GM23338 (cell line): Measurements from ENCODE around the gene GRK3. TPM values are rescaled to one million over a fixed set of nuclear protein-coding genes. Genes with fewer than 3 reads are reported as not detected.

ENCODE experiments used
- ATAC-seq: fragments of 200-7000 bp; cut with Tn5 transposase; 3 replicates; pipeline ENCODE4 v1.9.1; 2020
- DNase-seq: peaks from one replicate; pipeline ENCODE4 v3.0.0-alpha.2; 2015; ENCODE audit warnings: low spot score
- H2AFZ ChIP-seq: fragments of 200-600 bp; sonication (generic); 2 replicates; pipeline ENCODE4 v1.8.0; 2016; ENCODE audit warnings: antibody characterized with exemption, mild to moderate bottlenecking, moderate library complexity
- H3F3A ChIP-seq: fragments of 200-600 bp; sonication (generic); replicated peaks from 2 replicates; pipeline ENCODE4 v1.8.0; 2017; ENCODE audit warnings: antibody characterized with exemption, mixed run types, low read depth
- H3K27ac ChIP-seq: fragments of 200-600 bp; sonication (generic); 2 replicates; pipeline ENCODE4 v1.6.1; 2016; ENCODE audit warnings: low read depth
- H3K27me3 ChIP-seq: fragments of 200-600 bp; sonication (generic); 2 replicates; pipeline ENCODE4 v1.8.0; 2016; ENCODE audit warnings: mild to moderate bottlenecking, mixed run types, moderate library complexity; ENCODE audit not compliant: insufficient read depth
- H3K36me3 ChIP-seq: fragments of 200-600 bp; sonication (generic); 2 replicates; pipeline ENCODE4 v1.8.0; 2016; ENCODE audit warnings: mild to moderate bottlenecking; ENCODE audit not compliant: insufficient read depth
- H3K4me1 ChIP-seq: fragments of 200-600 bp; sonication (generic); 2 replicates; pipeline ENCODE4 v1.8.0; 2016; ENCODE audit warnings: mild to moderate bottlenecking, moderate library complexity; ENCODE audit not compliant: insufficient read depth
- H3K4me2 ChIP-seq: fragments of 200-600 bp; sonication (generic); 2 replicates; pipeline ENCODE4 v1.7.1; 2017; ENCODE audit warnings: mixed run types
- H3K4me3 ChIP-seq: fragments of 200-600 bp; sonication (generic); 2 replicates; pipeline ENCODE4 v1.6.1; 2016; ENCODE audit warnings: mixed run types
- H3K79me2 ChIP-seq: fragments of 200-600 bp; sonication (generic); replicated peaks from 2 replicates; pipeline ENCODE4 v1.8.0; 2017; ENCODE audit warnings: mild to moderate bottlenecking; ENCODE audit not compliant: insufficient read depth
- H3K9me2 ChIP-seq: fragments of 200-600 bp; sonication (generic); 2 replicates; pipeline ENCODE4 v1.8.0; 2017; ENCODE audit not compliant: insufficient read depth
- H4K20me1 ChIP-seq: fragments of 200-600 bp; sonication (generic); replicated peaks from 2 replicates; pipeline ENCODE4 v1.8.0; 2017; ENCODE audit warnings: mild to moderate bottlenecking; ENCODE audit not compliant: insufficient read depth
- H3K27ac Mint-ChIP-seq: 2 replicates; pipeline ENCODE4 v1.8.0; 2020; ENCODE audit warnings: inconsistent platforms, mild to moderate bottlenecking, moderate library complexity, mixed read lengths
- H3K27me3 Mint-ChIP-seq: 3 replicates; pipeline ENCODE4 v1.8.0; 2022; ENCODE audit warnings: low read depth, mild to moderate bottlenecking, moderate library complexity, mixed read lengths, inconsistent platforms; ENCODE audit not compliant: insufficient read depth, poor library complexity
- H3K36me3 Mint-ChIP-seq: 3 replicates; pipeline ENCODE4 v1.8.0; 2021; ENCODE audit warnings: low read depth, mild to moderate bottlenecking, inconsistent platforms, moderate library complexity, mixed read lengths
- H3K4me1 Mint-ChIP-seq: 3 replicates; pipeline ENCODE4 v1.8.0; 2020; ENCODE audit warnings: mild to moderate bottlenecking, inconsistent platforms, mixed read lengths
- H3K4me3 Mint-ChIP-seq: 3 replicates; pipeline ENCODE4 v1.8.0; 2021; ENCODE audit warnings: moderate library complexity, mild to moderate bottlenecking, inconsistent platforms, mixed read lengths
- H3K9me3 Mint-ChIP-seq: 3 replicates; pipeline ENCODE4 v1.8.0; 2020; ENCODE audit warnings: moderate library complexity, mild to moderate bottlenecking, inconsistent platforms, mixed read lengths
- CREB1 ChIP-seq: fragments of 250-450 bp; sonication (Bioruptor Pico); IDR thresholded peaks from 2 replicates; pipeline ENCODE4 v1.5.0; 2020; ENCODE audit warnings: low read depth, mild to moderate bottlenecking, moderate library complexity
- EZH2 ChIP-seq: fragments of 200-600 bp; sonication (generic); IDR thresholded peaks from one replicate; pipeline ENCODE4 v1.8.0; 2017; ENCODE audit warnings: antibody characterized with exemption, mild to moderate bottlenecking, low read depth; ENCODE audit not compliant: unreplicated experiment
- EZH2phosphoT487 ChIP-seq: fragments of 200-600 bp; sonication (generic); IDR thresholded peaks from one replicate; pipeline ENCODE4 v1.8.1; 2018; ENCODE audit warnings: antibody characterized with exemption; ENCODE audit not compliant: unreplicated experiment
- JUNB ChIP-seq: IDR thresholded peaks from one replicate; pipeline ENCODE4 v1.6.1; 2016; ENCODE audit warnings: antibody characterized with exemption; ENCODE audit not compliant: unreplicated experiment
- NANOG ChIP-seq: IDR thresholded peaks from 2 replicates; pipeline ENCODE4 v1.6.1; 2016; ENCODE audit warnings: antibody characterized with exemption, borderline replicate concordance
- STAT1 ChIP-seq: IDR thresholded peaks from one replicate; pipeline ENCODE4 v1.6.1; 2016; ENCODE audit warnings: antibody characterized with exemption; ENCODE audit not compliant: unreplicated experiment
- ZNF114 ChIP-seq: fragments of 250-450 bp; sonication (Bioruptor Pico); IDR thresholded peaks from 2 replicates; pipeline ENCODE4 v1.5.0; 2020; ENCODE audit warnings: mild to moderate bottlenecking, moderate library complexity
- ZNF331 ChIP-seq: fragments of 250-450 bp; sonication (Bioruptor Pico); IDR thresholded peaks from 2 replicates; pipeline ENCODE4 v1.5.0; 2020; ENCODE audit warnings: low read depth, mild to moderate bottlenecking, moderate library complexity
- polyA plus RNA-seq: library from polyadenylated mRNA; unstranded; fragments of >200 nt; fragmentation: Nextera tagmentation; extraction: Ambion mirVana; gene quantifications from 2 replicates; pipeline ENCODE4 v1.2.1, GENCODE V29; 2016
- total RNA-seq: library from RNA; depleted of rRNA; stranded (reverse); fragments of >200 nt; shearing (Covaris generic); gene quantifications from 2 replicates; pipeline ENCODE4 v1.2.3, GENCODE V29; 2014
- TF ChIP-seq, protein P1 (sequence below), 2 experiments: fragments of 200-600 bp in 1 of 2; sonication (generic) in 1 of 2; conservative IDR thresholded peaks; 2 replicates each; pipeline versions ENCODE4 v1.5.1 to v1.6.1; 2016 to 2017; ENCODE audit warnings: antibody characterized with exemption in 2 of 2, low read depth in 2 of 2, mild to moderate bottlenecking in 2 of 2, moderate library complexity in 1 of 2

GRK3 gene
- total and polyA plus RNA-seq, 2 experiments from 2014 or later = 6.0 to 25.3 TPM

DNA sequence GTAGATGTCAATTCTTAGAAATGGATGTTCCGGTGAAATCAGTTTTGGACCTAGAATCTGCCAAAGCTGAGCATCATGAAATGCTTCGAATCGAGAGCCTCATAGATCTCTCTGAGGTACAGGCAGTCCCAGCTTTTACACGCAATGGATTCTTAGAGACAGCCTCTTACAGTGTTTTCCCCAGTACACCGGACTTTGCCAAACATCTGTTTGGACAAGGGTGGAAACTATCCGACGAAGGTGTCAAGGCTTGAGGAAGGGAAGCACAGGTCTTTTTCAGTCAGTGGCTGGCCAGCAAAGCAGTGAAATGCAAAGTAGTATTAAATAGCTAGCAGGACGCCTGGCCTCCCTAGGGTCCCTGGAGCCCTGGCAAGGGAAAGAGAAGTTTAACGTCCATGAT, 4.9 kb downstream of the GRK3 start:
- DNase-seq (no peak), ATAC-seq (no peak)
- Mint-ChIP-seq H3K36me3 (no peaks in the 10 kb centered on the region; the same call in 1 of the 3 replicates), H3K27ac (peak overlapping the region; percentile 56; the same call in 1 of the 2 replicates), H3K9me3 (no peaks in the 10 kb centered on the region), H3K4me3 (no peak overlapping the region), H3K4me1 (peaks cover 49% of the 10 kb centered on the region), H3K27me3 (peaks cover 6% of the 10 kb centered on the region)
- Histone ChIP-seq H3K4me2 (0 out of 2 replicates have a peak overlapping the region, but pooled peaks have one; percentile 47), H3K4me1 (peaks cover 57% of the 10 kb centered on the region), H3K9me2 (no peaks in the 10 kb centered on the region), H4K20me1 (peaks cover 47% of the 10 kb centered on the region), H3K36me3 (no peaks in the 10 kb centered on the region), H3K27me3 (no peaks in the 10 kb centered on the region), H3K79me2 (peaks cover 89% of the 10 kb centered on the region), H3F3A (no peaks in the 10 kb centered on the region), H3K4me3 (no peak overlapping the region), H2AFZ (no peak overlapping the region), H3K27ac (0 out of 2 replicates have a peak overlapping the region, but pooled peaks have one; percentile 56)
- no peak for TF ChIP-seq EZH2phosphoT487
- TF ChIP-seq, protein P1, sequence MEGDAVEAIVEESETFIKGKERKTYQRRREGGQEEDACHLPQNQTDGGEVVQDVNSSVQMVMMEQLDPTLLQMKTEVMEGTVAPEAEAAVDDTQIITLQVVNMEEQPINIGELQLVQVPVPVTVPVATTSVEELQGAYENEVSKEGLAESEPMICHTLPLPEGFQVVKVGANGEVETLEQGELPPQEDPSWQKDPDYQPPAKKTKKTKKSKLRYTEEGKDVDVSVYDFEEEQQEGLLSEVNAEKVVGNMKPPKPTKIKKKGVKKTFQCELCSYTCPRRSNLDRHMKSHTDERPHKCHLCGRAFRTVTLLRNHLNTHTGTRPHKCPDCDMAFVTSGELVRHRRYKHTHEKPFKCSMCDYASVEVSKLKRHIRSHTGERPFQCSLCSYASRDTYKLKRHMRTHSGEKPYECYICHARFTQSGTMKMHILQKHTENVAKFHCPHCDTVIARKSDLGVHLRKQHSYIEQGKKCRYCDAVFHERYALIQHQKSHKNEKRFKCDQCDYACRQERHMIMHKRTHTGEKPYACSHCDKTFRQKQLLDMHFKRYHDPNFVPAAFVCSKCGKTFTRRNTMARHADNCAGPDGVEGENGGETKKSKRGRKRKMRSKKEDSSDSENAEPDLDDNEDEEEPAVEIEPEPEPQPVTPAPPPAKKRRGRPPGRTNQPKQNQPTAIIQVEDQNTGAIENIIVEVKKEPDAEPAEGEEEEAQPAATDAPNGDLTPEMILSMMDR (conservative IDR thresholded peaks at IDR 0.05; ENCODE audit: low read depth in 2 of 2) = no peak
- TF ChIP-seq EZH2 = no peak

DNA sequence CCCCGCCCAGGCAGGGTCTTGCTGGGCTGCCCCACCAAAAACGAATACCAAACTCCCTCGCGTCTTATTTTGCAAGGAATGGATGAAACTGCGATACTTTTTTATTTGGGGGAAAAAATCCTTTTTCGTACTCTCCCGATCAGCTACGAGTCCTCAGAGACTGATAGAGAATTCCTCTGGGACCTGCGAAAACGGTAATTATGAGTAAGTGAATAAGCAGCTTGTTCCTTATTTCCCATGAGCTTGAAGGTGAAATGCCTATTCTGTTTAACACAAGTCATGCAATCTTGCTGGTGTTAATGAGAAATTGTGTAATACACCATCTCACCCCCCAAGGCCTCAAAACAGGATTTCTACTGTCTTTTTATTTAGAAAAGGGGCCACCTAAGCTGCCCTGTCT, 5.5 kb downstream of the GRK3 start:
- peaks cover 50% of the 10 kb centered on the region for H4K20me1 ChIP-seq
- H3K9me3 Mint-ChIP-seq = no peaks in the 10 kb centered on the region
- no peaks in the 10 kb centered on the region for H3K36me3 ChIP-seq
- H3K4me3 Mint-ChIP-seq = no peak overlapping the region
- no peak overlapping the region for H2AFZ ChIP-seq
- no peak overlapping the region; the same call in 1 of the 2 replicates for H3K27ac Mint-ChIP-seq
- H3K79me2 ChIP-seq = peaks cover 95% of the 10 kb centered on the region
- H3K4me3 ChIP-seq = no peak overlapping the region
- no peaks in the 10 kb centered on the region for H3F3A ChIP-seq
- TF ChIP-seq ZNF114 (CRISPR knock-in tag) (no peak), NANOG (no peak), EZH2 (no peak), EZH2phosphoT487 (no peak), STAT1 (no peak), ZNF331 (CRISPR knock-in tag) (no peak), CREB1 (CRISPR knock-in tag) (no peak), JUNB (no peak)
- TF ChIP-seq, protein P1 (conservative IDR thresholded peaks at IDR 0.05; ENCODE audit: low read depth in 2 of 2) = no peak
- H3K4me1 Mint-ChIP-seq = peaks cover 49% of the 10 kb centered on the region
- DNase-seq (no peak), ATAC-seq (no peak)
- no peaks in the 10 kb centered on the region; the same call in 1 of the 3 replicates for H3K36me3 Mint-ChIP-seq
- H3K27me3 ChIP-seq = no peaks in the 10 kb centered on the region
- no peak overlapping the region for H3K27ac ChIP-seq
- 0 out of 2 replicates have a peak overlapping the region, but pooled peaks have one; percentile 35 for H3K4me2 ChIP-seq
- H3K9me2 ChIP-seq = no peaks in the 10 kb centered on the region
- peaks cover 4% of the 10 kb centered on the region for H3K27me3 Mint-ChIP-seq
- H3K4me1 ChIP-seq = peaks cover 57% of the 10 kb centered on the region
